Colonic mucosa (tissue), 4 donors: ENCODE measurements around the gene APOF. TPM values are rescaled to one million over a fixed set of nuclear protein-coding genes. Genes with fewer than 3 reads are reported as not detected.

Experiments used
- DNase-seq: peaks from one replicate; pipeline ENCODE4 v3.0.0-alpha.2; 2020
- H3K27ac ChIP-seq: fragments of 200-600 bp; one replicate; pipeline ENCODE4 v1.8.0; 2021
- H3K27me3 ChIP-seq: fragments of 200-600 bp; one replicate; pipeline ENCODE4 v1.8.0; 2021
- H3K36me3 ChIP-seq: fragments of 200-600 bp; one replicate; pipeline ENCODE4 v1.8.0; 2021
- H3K4me1 ChIP-seq: fragments of 200-600 bp; one replicate; pipeline ENCODE4 v1.8.0; 2021; ENCODE audit warnings: mild to moderate bottlenecking
- H3K4me3 ChIP-seq: fragments of 200-600 bp; one replicate; pipeline ENCODE4 v1.8.0; 2021
- H3K9ac ChIP-seq, 2 donors: one replicate each; pipeline ENCODE4 v1.7.0; 2013; ENCODE audit warnings: control low read depth in 2 of 2, low read depth in 2 of 2, low read length in 2 of 2
- H3K9me3 ChIP-seq: fragments of 200-600 bp; one replicate; pipeline ENCODE4 v1.8.0; 2021
- CTCF ChIP-seq: fragments of 200-600 bp; IDR thresholded peaks from one replicate; pipeline ENCODE4 v1.8.0; 2022; ENCODE audit warnings: antibody characterized with exemption, mild to moderate bottlenecking
- intact Hi-C: fragments of 100-400 bp; cut with DNase I; formaldehyde crosslinking; loops from one replicate; pipeline ENCODE4 v1.14.1; 2022
- total RNA-seq, 2 donors: library from RNA; stranded (reverse); fragmentation: NEBNext Ultra II Directional in 1 of 2; extraction: Animal tissue kit (Norgen Biotek cat#: 25700) in 1 of 2; gene quantifications; one replicate each; pipeline ENCODE4 v1.2.1, GENCODE V29; 2021
- donor health status: healthy.
- donor health status: DM: no; HTN: no; CAD: no.
- donor health status: DM: no; HTN: no; CAD: no.

APOF gene
- total RNA-seq, 2 donors from 2014 or later: 0.15 TPM; not detected in 1

- no peaks in the 10 kb centered on the region for H3K27me3 ChIP-seq
- no peak for TF ChIP-seq CTCF
- intact Hi-C loops: no loop called here
- peak within 1 kb of the TSS; percentile 88 for H3K4me3 ChIP-seq
- H3K9ac ChIP-seq: peak within 1 kb of the TSS; percentile 91 to 100
- peak within 1 kb of the TSS; percentile 88 for H3K27ac ChIP-seq
- H3K36me3 ChIP-seq: peaks cover 8% of the 10 kb centered on the region
- no peaks in the 10 kb centered on the region for H3K9me3 ChIP-seq
- peak; percentile 95 for DNase-seq
- peaks cover 14% of the 10 kb centered on the region for H3K4me1 ChIP-seq
Observed at GRCh38 chr12:56315622-56316473, 46.8 kb downstream of the APOF start, which contains the start of gene CNPY2. TSS of gene CNPY2 (minus strand) at chr12:56315988. CDS start at chr12:56315217, 771 bp downstream.

DNA sequence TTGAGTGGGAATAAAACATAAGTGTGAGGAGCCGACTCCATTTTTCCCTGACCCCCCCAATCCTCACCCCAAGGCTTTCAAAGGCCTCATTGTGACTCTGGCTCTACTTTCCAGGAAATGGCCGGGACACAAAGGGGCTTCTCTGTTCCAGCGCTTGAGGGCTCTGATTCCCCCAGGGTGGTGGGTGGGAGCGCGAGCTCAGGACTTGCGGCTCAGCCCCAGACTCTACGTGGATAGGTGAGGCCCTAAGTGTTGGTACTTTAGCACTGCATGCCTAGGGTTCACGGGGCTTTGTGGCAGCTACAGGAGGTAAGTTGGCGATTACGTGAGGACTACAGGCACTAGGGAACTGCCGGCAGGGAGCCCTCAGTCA, 47.4 kb downstream of the APOF start:
- intact Hi-C loops: no loop called here
- Histone ChIP-seq H3K9ac (peak overlapping the region; percentile 91 to 100), H3K27me3 (no peaks in the 10 kb centered on the region), H3K36me3 (peaks cover 8% of the 10 kb centered on the region), H3K4me3 (peak overlapping the region; percentile 88), H3K4me1 (peaks cover 14% of the 10 kb centered on the region), H3K27ac (peak overlapping the region; percentile 88), H3K9me3 (no peaks in the 10 kb centered on the region)
- peak; percentile 31 for DNase-seq
- TF ChIP-seq CTCF: no peak

- Histone ChIP-seq H3K27me3 (no peaks in the 10 kb centered on the region), H3K4me3 (no peak overlapping the region), H3K27ac (no peak overlapping the region), H3K9ac (no peak overlapping the region), H3K4me1 (peaks cover 7% of the 10 kb centered on the region), H3K36me3 (peaks cover 8% of the 10 kb centered on the region), H3K9me3 (no peaks in the 10 kb centered on the region)
- TF ChIP-seq CTCF: no peak
- DNase-seq: no peak
- intact Hi-C loops: no loop called here
Observed at GRCh38 chr12:56311003-56311402, 51.7 kb downstream of the APOF start.

Other genes with a start within 250 kb of the APOF start
- 1,000 to 10,000 TPM; 3,248 to 3,669 TPM for gene RPL41, start 246.2 kb downstream of the APOF start, total RNA-seq
- gene ZC3H10, start 244.6 kb downstream of the APOF start, total RNA-seq: 1 to 10 TPM; 3.5 to 6.1 TPM
- 10 to 100 TPM; 63.9 to 72.8 TPM for gene ESYT1, start 234.6 kb downstream of the APOF start, total RNA-seq
- 10 to 100 TPM; 18.6 to 19.1 TPM for gene MYL6B, start 210.3 kb downstream of the APOF start, total RNA-seq
- gene MYL6, start 204.5 kb downstream of the APOF start, total RNA-seq: 1,000 to 10,000 TPM; 1,641 to 1,922 TPM
- 10 to 100 TPM; 80.1 to 84.2 TPM for gene SMARCC2, start 173.4 kb downstream of the APOF start, total RNA-seq
- gene RNF41, start 140.9 kb downstream of the APOF start, total RNA-seq: 10 to 100 TPM; 29.0 to 36.0 TPM
- 10 to 100 TPM; 30.3 to 68.4 TPM for gene NABP2, start 138.5 kb downstream of the APOF start, total RNA-seq
- 100 to 1,000 TPM; 158 to 163 TPM for gene SLC39A5, start 132.8 kb downstream of the APOF start, total RNA-seq
- gene ANKRD52, start 104.5 kb downstream of the APOF start, total RNA-seq: 10 to 100 TPM; 39.3 to 57.7 TPM
- gene COQ10A, start 95.9 kb downstream of the APOF start, total RNA-seq: 1 to 10 TPM; 4.2 to 4.5 TPM
- gene CS, start 62.5 kb downstream of the APOF start, total RNA-seq: 100 to 1,000 TPM; 367 to 437 TPM
- gene CNPY2, start 46.9 kb downstream of the APOF start, total RNA-seq: 100 to 1,000 TPM in 1 of 2 donors, 10 to 100 TPM in 1; 76.8 to 144 TPM
- 10 to 100 TPM; 48.1 to 68.0 TPM for gene PAN2, start 28.9 kb downstream of the APOF start, total RNA-seq
- gene IL23A, start 24.0 kb downstream of the APOF start, total RNA-seq: under 1 TPM in 1 of 2 donors, not detected in 1; 0.27 TPM
- gene STAT2, start 2.8 kb downstream of the APOF start, total RNA-seq: 10 to 100 TPM; 62.6 to 63.2 TPM
- 10 to 100 TPM in 1 of 2 donors, 1 to 10 TPM in 1; 9.1 to 36.4 TPM for gene TIMELESS, start 86.6 kb upstream of the APOF start, total RNA-seq
- not detected for gene MIP, start 91.8 kb upstream of the APOF start, total RNA-seq
- 1 to 10 TPM; 4.0 to 4.2 TPM for gene SPRYD4, start 105.7 kb upstream of the APOF start, total RNA-seq
- 1 to 10 TPM; 1.7 to 3.0 TPM for gene GLS2, start 125.3 kb upstream of the APOF start, total RNA-seq
- 10 to 100 TPM; 16.8 to 42.7 TPM for gene RBMS2, start 159.0 kb upstream of the APOF start, total RNA-seq